ENCODE measurements around the gene CHRM3. TPM values are rescaled to one million over a fixed set of nuclear protein-coding genes. Genes with fewer than 3 reads are reported as not detected.
A peak's percentile ranks its signal among the peaks of the same experiment; 100 is the strongest.

CHRM3 gene
- total RNA-seq (2014; rRNA removed) (1.2 and 3.5 TPM in 2 replicates), Bru-seq, nascent RNA (percentile 90 among the genes with signal in this experiment), BruChase-seq, experiment 1, labeled RNA remaining after a 6-hour chase (percentile 74 among the genes with signal in this experiment), BruChase-seq, experiment 2, labeled RNA remaining after a 2-hour chase (percentile 93 among the genes with signal in this experiment)
- long read RNA-seq, partial matches to known transcripts = 58 of 259 reads
- long read RNA-seq, other reads (novel, unspliced or antisense) = 201 of 259 reads

GRCh38 chr1:239386453-239387303 lies at the start of gene CHRM3:
CHRM3 (plus strand) TSS chr1:239386568; CDS start chr1:239907452, 520,884 bp downstream.
- peak within 1 kb of the TSS; percentile 76 for H3K4me3 ChIP-seq (ENCODE audit: low read length)
- 0 out of 2 replicates have a peak, but pooled peaks have one; percentile 15 for TF ChIP-seq EZH2phosphoT487 (IDR thresholded peaks at IDR 0.05; ENCODE audit: borderline replicate concordance, low read length)
- peak; percentile 60 for TF ChIP-seq CTCF (conservative IDR thresholded peaks at IDR 0.05; ENCODE audit: low read depth, low read length)
- TF ChIP-seq EZH2 (IDR thresholded peaks at IDR 0.05; ENCODE audit: low read length, unreplicated experiment) = peak; percentile 14
- BruUV-seq (replicated peaks) = no TSS peak
- H3F3A ChIP-seq (ENCODE audit: low read length, unreplicated experiment) = peaks cover 5% of the 10 kb centered on the region
- H4K20me1 ChIP-seq (ENCODE audit: low read length) = no peaks in the 10 kb centered on the region
- peak within 1 kb of the TSS; percentile 91 for H3K4me2 ChIP-seq (ENCODE audit: low read length)
- intact Hi-C loops (cut with micrococcal nuclease) = loop anchor here (1.0 to 10.0 kb wide), 8 partner anchors 72 to 1134 kb away; no protein-coding TSS in a partner anchor
- H3K9me2 ChIP-seq (replicated peaks; ENCODE audit: low read length) = no peaks in the 10 kb centered on the region
- POLR2A ChIA-PET (ENCODE audit: unreplicated experiment) = interaction anchor here (0.7 kb wide), 1 partner anchor 217 kb away, joined by 3 read pairs; no protein-coding TSS in a partner anchor
- ATAC-seq (peak; percentile 82), DNase-seq (peak; percentile 90)
- peak within 1 kb of the TSS; percentile 88 for H2AFZ ChIP-seq (ENCODE audit: low read length)
- CTCF ChIA-PET = interaction anchor here (0.6 to 1.0 kb wide), 6 partner anchors 19 to 532 kb away, joined by 3 to 4 read pairs (median 4); no protein-coding TSS in a partner anchor
- 0 out of 2 replicates have a peak within 1 kb of the TSS, but pooled peaks have one; percentile 9 for H3K27ac ChIP-seq (ENCODE audit: low read length)
- no peaks in the 10 kb centered on the region for H3K36me3 ChIP-seq (ENCODE audit: low read depth, low read length)
- peak within 1 kb of the TSS; percentile 47 for H3K9ac ChIP-seq (ENCODE audit: low read length)
- H3K27me3 ChIP-seq (ENCODE audit: low read length) = peaks cover 30% of the 10 kb centered on the region
- peaks cover 15% of the 10 kb centered on the region; the same call in 1 of the 2 replicates for H3K4me1 ChIP-seq (ENCODE audit: insufficient read depth, low read length)
- no peaks in the 10 kb centered on the region for H3K79me2 ChIP-seq (ENCODE audit: low read length)
- H3K9me3 ChIP-seq (ENCODE audit: low read length) = no peaks in the 10 kb centered on the region

- no peaks in the 10 kb centered on the region for H4K20me1 ChIP-seq (ENCODE audit: low read length)
Measured at GRCh38 chr1:239337799-239338430, 48.5 kb upstream of the CHRM3 start.

More at GRCh38 chr1:239337799-239338430, 48.5 kb upstream of the CHRM3 start:
- Histone ChIP-seq H2AFZ (ENCODE audit: low read length) (no peak overlapping the region), H3K4me1 (ENCODE audit: insufficient read depth, low read length) (no peaks in the 10 kb centered on the region), H3K27me3 (ENCODE audit: low read length) (no peaks in the 10 kb centered on the region), H3K9me2 (replicated peaks; ENCODE audit: low read length) (no peaks in the 10 kb centered on the region), H3F3A (ENCODE audit: low read length, unreplicated experiment) (no peaks in the 10 kb centered on the region), H3K27ac (ENCODE audit: low read length) (no peak overlapping the region), H3K4me3 (ENCODE audit: low read length) (no peak overlapping the region), H3K4me2 (ENCODE audit: low read length) (no peak overlapping the region), H3K36me3 (ENCODE audit: low read depth, low read length) (no peaks in the 10 kb centered on the region), H3K9ac (ENCODE audit: low read length) (no peak overlapping the region), H3K9me3 (ENCODE audit: low read length) (no peaks in the 10 kb centered on the region), H3K79me2 (ENCODE audit: low read length) (no peaks in the 10 kb centered on the region)
- no TSS peak for BruUV-seq (replicated peaks)
- DNase-seq (no peak), ATAC-seq (no peak)
- no peak for TF ChIP-seq EZH2phosphoT487 (IDR thresholded peaks at IDR 0.05; ENCODE audit: borderline replicate concordance, low read length)
- TF ChIP-seq CTCF (conservative IDR thresholded peaks at IDR 0.05; ENCODE audit: low read depth, low read length) = no peak
- TF ChIP-seq EZH2 (IDR thresholded peaks at IDR 0.05; ENCODE audit: low read length, unreplicated experiment) = no peak
- intact Hi-C loops (cut with micrococcal nuclease) = no loop called here
- POLR2A ChIA-PET (ENCODE audit: unreplicated experiment) = no interaction called here
- CTCF ChIA-PET = no interaction called here

Data from PC-3 (cell line).